ENCODE results near the gene GPR107. TPM values are rescaled to one million over a fixed set of nuclear protein-coding genes. Genes with fewer than 3 reads are reported as not detected.
A peak's percentile ranks its signal among the peaks of the same experiment; 100 is the strongest.
"Not testable (repeated sequence)": the region's sequence is repeated elsewhere in the genome, so short reads cannot be mapped to it uniquely, and the experiment has no call there.

Gene GPR107
- total and polyA plus RNA-seq, 2 experiments from 2014 or later: 8.0 to 18.9 TPM

- Histone ChIP-seq H3K36me3 (ENCODE audit: low read depth) (no peaks in the 10 kb centered on the region), H2AFZ (no peak overlapping the region), H3K27me3 (replicated peaks; ENCODE audit: insufficient read depth) (no peaks in the 10 kb centered on the region), H4K20me1 (ENCODE audit: insufficient read depth) (0 out of 2 replicates have a peak, but pooled peaks cover 4% of the 10 kb centered on the region), H3K9me3 (ENCODE audit: low read depth) (no peaks in the 10 kb centered on the region), H3K4me1 (ENCODE audit: insufficient read depth) (peaks cover 20% of the 10 kb centered on the region), H3K9ac (no peak overlapping the region), H3K79me2 (ENCODE audit: insufficient read depth) (peaks cover 63% of the 10 kb centered on the region), H3F3A (ENCODE audit: insufficient read depth) (peaks cover 18% of the 10 kb centered on the region), H3K27ac (no peak overlapping the region), H3K4me2 (ENCODE audit: unreplicated experiment) (no peak overlapping the region), H3K4me3 (no peak overlapping the region), H3K9me2 (ENCODE audit: insufficient read depth) (no peaks in the 10 kb centered on the region)
- peak; percentile 52 for DNase-seq
- TF ChIP-seq EZH2phosphoT487 (IDR thresholded peaks at IDR 0.05; ENCODE audit: insufficient read depth, low read depth) (no peak), EZH2 (IDR thresholded peaks at IDR 0.05; ENCODE audit: insufficient read depth, poor library complexity, severe bottlenecking) (no peak)
- in situ Hi-C loops (cut with MboI): no loop called here
- WGBS, 2 experiments (ENCODE audit: low coverage in 1 of 2, low lambda C conversion rate in 2 of 2, missing lambda C conversion rate in 2 of 2): 74 to 76% methylated on average over 4 of the region's 4 CpGs
These were observed 35.4 kb upstream of the GPR107 start for GRCh38 chr9:130018265-130018664.

DNA sequence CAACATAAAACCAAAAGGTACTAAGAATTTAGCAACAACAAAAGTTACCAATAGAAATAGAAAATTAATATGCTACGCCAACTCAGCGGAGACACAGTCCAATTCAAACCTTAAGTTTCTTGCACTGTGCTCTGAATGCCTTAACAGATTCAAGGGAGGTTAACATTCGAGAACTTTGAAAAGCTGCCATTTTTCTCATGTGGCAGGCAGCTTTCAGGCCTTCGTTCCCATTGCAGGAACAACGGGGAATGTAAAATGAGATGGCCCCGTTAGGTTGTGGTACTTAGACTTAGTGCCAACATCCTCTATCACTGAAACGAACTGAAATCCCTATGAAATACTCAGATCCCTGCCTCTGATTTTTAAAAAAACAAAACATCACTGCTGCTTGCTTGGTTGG lies 33.1 kb upstream of the GPR107 start:
- Histone ChIP-seq H3K4me1 (ENCODE audit: insufficient read depth) (peaks cover 29% of the 10 kb centered on the region), H3K27me3 (replicated peaks; ENCODE audit: insufficient read depth) (no peaks in the 10 kb centered on the region), H3F3A (ENCODE audit: insufficient read depth) (peaks cover 18% of the 10 kb centered on the region), H3K4me2 (ENCODE audit: unreplicated experiment) (no peak overlapping the region), H4K20me1 (ENCODE audit: insufficient read depth) (0 out of 2 replicates have a peak, but pooled peaks cover 4% of the 10 kb centered on the region), H2AFZ (no peak overlapping the region), H3K79me2 (ENCODE audit: insufficient read depth) (peaks cover 62% of the 10 kb centered on the region), H3K27ac (no peak overlapping the region), H3K9me2 (ENCODE audit: insufficient read depth) (no peaks in the 10 kb centered on the region), H3K4me3 (no peak overlapping the region), H3K9me3 (ENCODE audit: low read depth) (no peaks in the 10 kb centered on the region), H3K36me3 (ENCODE audit: low read depth) (no peaks in the 10 kb centered on the region), H3K9ac (no peak overlapping the region)
- DNase-seq: no peak
- 29 to 36% methylated on average over 7 of the region's 7 CpGs for WGBS, 2 experiments (ENCODE audit: low coverage in 1 of 2, low lambda C conversion rate in 2 of 2, missing lambda C conversion rate in 2 of 2)
- no peak for TF ChIP-seq EZH2phosphoT487 (IDR thresholded peaks at IDR 0.05; ENCODE audit: insufficient read depth, low read depth)
- TF ChIP-seq EZH2 (IDR thresholded peaks at IDR 0.05; ENCODE audit: insufficient read depth, poor library complexity, severe bottlenecking): no peak
- in situ Hi-C loops (cut with MboI): no loop called here

GRCh38 chr9:130021123-130021522 lies 32.6 kb upstream of the GPR107 start:
- no peak overlapping the region for H3K4me3 ChIP-seq
- H4K20me1 ChIP-seq (ENCODE audit: insufficient read depth): 0 out of 2 replicates have a peak, but pooled peaks cover 4% of the 10 kb centered on the region
- no peaks in the 10 kb centered on the region for H3K9me3 ChIP-seq (ENCODE audit: low read depth)
- H3K36me3 ChIP-seq (ENCODE audit: low read depth): no peaks in the 10 kb centered on the region
- no peak for TF ChIP-seq EZH2 (IDR thresholded peaks at IDR 0.05; ENCODE audit: insufficient read depth, poor library complexity, severe bottlenecking)
- no peak for TF ChIP-seq EZH2phosphoT487 (IDR thresholded peaks at IDR 0.05; ENCODE audit: insufficient read depth, low read depth)
- peaks cover 29% of the 10 kb centered on the region for H3K4me1 ChIP-seq (ENCODE audit: insufficient read depth)
- WGBS, 2 experiments (ENCODE audit: low coverage in 1 of 2, low lambda C conversion rate in 2 of 2, missing lambda C conversion rate in 2 of 2): 48 to 54% methylated on average over 2 of the region's 2 CpGs
- H3K9me2 ChIP-seq (ENCODE audit: insufficient read depth): no peaks in the 10 kb centered on the region
- peaks cover 16% of the 10 kb centered on the region for H3F3A ChIP-seq (ENCODE audit: insufficient read depth)
- H3K4me2 ChIP-seq (ENCODE audit: unreplicated experiment): no peak overlapping the region
- no peak overlapping the region for H2AFZ ChIP-seq
- DNase-seq: no peak
- H3K27ac ChIP-seq: no peak overlapping the region
- no peaks in the 10 kb centered on the region for H3K27me3 ChIP-seq (replicated peaks; ENCODE audit: insufficient read depth)
- in situ Hi-C loops (cut with MboI): no loop called here
- H3K9ac ChIP-seq: no peak overlapping the region
- peaks cover 65% of the 10 kb centered on the region for H3K79me2 ChIP-seq (ENCODE audit: insufficient read depth)

DNA sequence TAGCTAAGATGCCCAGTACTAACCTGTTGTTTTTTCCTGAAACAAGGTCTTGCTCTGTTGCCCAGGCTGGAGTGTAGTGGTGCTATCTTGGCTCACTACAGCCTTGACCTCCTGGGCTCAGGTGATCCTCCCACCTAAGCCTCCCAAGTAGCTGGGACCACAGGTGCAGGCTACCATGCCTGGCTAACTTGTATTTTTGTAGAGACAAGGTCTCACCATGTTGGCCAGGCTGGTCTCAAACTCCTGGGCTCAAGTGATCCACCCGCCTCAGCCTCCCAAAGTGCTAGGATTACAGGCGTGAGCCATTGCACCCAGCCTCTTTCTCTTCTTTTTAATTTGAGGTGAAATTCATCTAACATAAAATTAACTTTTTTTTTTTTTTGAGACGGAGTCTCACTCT lies 31.9 kb upstream of the GPR107 start:
- H2AFZ ChIP-seq; H3K9ac ChIP-seq; H3K27me3 ChIP-seq (replicated peaks; ENCODE audit: insufficient read depth); DNase-seq; H3K36me3 ChIP-seq (ENCODE audit: low read depth); H3K4me2 ChIP-seq (ENCODE audit: unreplicated experiment); H3K4me3 ChIP-seq; H3K9me3 ChIP-seq (ENCODE audit: low read depth); in situ Hi-C loops (cut with MboI); H3K9me2 ChIP-seq (ENCODE audit: insufficient read depth); H4K20me1 ChIP-seq (ENCODE audit: insufficient read depth); H3K27ac ChIP-seq: not testable (repeated sequence)
- 99 to 100% methylated on average over 2 to 3 of the region's 3 CpGs for WGBS, 2 experiments (ENCODE audit: low coverage in 1 of 2, low lambda C conversion rate in 2 of 2, missing lambda C conversion rate in 2 of 2)
- H3K79me2 ChIP-seq (ENCODE audit: insufficient read depth): peaks cover 73% of the 10 kb centered on the region
- H3F3A ChIP-seq (ENCODE audit: insufficient read depth): peaks cover 13% of the 10 kb centered on the region; the same call in 1 of the 2 replicates
- peaks cover 24% of the 10 kb centered on the region for H3K4me1 ChIP-seq (ENCODE audit: insufficient read depth)

Data from GM23248 (cell line).